ENCODE data around the gene CTNND2.

DNA sequence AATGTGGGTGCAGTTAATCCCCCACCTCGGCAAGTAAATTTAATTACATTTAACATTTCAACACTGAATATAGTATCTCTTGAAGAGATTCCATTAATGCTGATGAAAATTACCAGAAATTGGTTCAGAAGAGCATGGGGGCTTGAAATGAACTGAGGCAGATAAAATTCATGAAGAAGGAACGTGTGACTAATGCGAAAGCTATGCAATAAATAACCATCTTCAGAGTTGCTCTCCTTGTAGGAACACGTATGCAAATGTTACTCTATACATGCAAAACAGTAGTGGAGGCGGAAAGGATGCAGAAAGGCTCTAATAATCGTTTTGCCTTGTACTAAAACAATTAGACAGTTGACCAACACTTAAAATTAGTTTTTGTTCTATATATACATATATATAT is 320.2 kb downstream of the CTNND2 start:
- TF ChIP-seq ZNF274 (IDR thresholded peaks at IDR 0.05; ENCODE audit: low read depth, low read length) (no peak), SUZ12 (IDR thresholded peaks at IDR 0.05; ENCODE audit: extremely low read depth, insufficient read depth, insufficient read length) (no peak)
